OCI-M2 (cell line): ENCODE measurements around the gene RAPGEF4.

Experiments
- DNase-seq: peaks from one replicate; lab custom pipeline; 2025; ENCODE audit not compliant: unreplicated experiment; lab: John Stamatoyannopoulos, UW

The RAPGEF4 gene

DNA sequence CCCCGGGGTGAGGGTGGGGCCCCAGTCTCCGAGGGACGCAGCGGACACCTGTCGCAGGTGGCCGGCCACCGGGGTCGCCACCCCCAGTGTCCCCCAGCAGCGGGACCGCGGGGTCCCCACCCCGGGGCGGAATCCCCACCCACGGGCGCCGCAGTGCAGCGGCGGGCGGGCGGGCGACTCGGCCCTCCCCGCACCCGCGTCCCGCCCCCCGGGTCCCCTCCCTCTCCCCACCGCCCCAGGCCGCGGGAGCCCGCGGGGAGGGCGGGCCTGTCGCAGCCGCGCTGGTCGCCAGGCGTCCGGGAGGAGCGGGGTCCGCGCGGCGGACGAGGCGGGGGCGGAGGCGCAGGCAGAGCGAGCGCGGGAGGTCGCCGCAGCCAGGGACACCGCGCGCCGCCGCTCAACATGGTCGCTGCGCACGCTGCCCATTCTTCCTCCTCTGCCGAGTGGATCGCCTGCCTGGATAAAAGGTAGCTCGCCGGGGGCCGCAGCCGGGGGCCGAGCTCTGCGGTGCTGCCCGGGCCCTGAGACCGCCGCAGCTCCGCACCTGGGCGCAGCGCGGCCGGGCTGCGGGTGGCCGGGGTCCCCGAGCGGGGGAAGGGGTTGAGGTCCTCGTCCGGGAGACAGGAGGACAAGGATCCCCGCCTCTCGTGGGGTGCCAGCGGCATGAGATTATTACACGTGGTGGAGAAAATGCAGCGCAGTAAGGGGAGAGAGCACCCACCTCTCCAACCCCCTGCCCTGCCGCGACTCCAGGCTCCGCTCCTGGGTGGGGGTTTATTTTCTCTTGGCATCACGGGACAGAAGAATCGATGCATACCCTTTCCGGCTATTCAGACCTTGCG is at the start of gene RAPGEF4:
RAPGEF4 (plus strand) TSS at position 264 of the 842 bp plus-strand sequence; CDS start at position 403, 139 bp downstream.
- no peak for DNase-seq

DNA sequence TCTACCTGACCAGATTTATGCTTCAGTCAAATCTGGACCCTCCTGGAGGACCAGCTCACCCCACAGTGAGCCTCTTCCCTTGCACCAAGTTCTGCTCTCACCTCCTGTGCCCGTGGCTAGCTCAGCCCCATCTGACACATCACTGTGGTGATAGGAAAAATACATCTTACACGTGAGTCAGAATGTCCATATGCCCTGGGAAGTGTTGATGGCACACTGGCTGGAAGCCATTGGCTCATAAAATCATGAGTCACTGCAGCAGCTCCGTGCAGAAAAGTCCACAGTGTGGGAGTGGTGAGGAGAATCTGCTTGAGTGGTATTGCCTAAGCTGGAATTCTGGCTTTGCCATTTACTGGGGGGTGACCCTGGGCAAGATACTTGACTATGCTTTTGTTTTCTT is 42.6 kb upstream of the RAPGEF4 start:
- DNase-seq, result no peak

DNA sequence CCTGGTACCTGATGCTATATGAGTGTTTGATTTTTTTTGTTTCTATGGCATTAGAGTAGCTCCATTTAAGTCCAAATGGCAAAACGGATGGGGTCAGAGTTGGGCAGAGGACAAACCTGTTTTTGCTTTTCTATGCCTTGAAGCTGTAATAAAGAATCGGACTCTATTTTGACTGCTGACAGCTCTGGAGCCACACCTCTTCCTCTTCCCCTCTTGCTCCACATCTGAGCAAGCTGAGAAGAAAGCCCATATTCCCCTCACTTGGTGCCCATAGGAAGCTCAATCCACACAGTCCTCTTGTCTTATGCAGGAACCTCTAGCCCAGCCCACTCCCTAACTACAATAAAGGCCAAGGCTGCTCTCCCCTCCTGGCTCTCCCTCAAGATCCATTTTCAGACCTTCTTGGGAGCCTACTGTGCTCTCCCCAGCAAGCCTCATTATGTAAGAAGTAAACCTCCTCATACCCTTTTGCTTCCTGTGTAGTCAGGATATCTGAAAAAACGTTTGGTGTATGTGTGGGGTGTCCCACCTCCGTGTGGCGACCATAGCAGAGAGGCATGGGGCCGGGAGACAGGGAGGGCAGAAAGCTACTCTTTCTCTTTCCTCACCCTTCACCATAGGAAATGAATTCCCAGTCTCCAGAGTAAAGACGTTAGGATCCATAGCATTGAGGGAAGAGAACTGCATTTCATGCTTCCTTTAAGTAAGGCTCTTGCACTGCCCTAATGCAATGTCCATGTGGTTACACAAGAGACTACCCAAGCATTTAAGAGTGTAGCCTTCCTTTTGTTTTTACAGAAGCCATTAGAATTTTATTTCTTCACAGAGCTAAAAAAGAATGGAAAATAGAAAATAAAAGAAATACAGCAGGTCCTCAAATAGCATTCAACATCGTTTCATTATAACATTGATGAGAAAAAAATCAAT is 41.9 kb upstream of the RAPGEF4 start:
- DNase-seq, result no peak

DNA sequence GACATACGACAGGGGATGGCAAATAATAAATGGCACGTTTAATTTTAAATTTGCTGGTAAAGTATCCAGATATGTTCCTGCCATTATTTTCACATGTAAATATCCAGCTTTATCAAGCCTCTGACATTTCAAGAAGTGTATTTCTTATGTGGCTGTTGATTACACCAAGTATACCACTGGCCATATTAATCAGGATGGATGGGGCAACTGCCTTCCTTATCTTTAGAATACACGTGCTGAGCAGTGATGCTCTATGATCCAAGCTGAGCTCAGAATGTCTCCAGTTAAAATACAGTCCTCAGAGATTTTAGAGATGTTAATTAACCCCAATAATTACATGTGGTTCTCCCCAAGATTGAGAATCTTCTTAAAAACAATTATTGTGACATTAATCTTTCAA is 38.3 kb upstream of the RAPGEF4 start:
- no peak for DNase-seq

DNA sequence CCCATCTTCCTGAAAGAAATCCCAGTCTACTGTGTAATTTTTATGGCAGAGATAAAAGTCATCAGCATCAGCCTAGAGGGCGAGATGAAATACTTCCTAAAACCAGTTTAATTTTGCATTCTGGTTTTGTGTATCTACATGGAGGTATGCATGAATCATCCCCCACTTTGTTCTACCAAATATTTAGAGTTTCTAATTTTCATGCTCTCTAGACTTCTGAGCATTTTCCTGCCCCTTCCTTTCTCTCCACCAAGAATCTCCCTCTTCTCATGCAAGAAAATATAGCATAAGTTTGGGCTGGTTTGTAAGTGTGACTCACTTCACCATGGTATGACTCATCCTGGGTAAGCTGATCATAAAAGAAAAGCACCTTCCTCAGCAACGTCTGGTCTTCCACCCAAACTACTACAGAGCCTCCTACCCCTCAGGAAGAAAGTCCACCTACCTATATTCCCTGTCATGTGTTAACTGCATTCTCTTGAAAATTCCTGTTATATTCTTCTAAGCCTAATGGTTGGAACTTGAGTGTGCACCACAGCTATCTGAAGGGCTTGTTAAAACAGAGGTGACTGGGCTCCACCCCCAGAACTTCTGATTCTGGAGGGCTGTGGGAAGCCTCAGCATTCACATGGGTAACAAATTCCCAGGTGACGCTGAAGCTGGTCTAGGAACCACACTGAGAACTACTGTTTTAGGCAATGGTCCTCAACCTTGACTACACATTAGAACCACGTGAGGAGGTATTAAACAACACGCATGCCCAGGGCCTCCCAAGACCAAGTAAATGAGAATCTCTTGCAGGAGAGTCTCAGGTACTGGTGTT is 37.4 kb upstream of the RAPGEF4 start:
- no peak for DNase-seq

DNA sequence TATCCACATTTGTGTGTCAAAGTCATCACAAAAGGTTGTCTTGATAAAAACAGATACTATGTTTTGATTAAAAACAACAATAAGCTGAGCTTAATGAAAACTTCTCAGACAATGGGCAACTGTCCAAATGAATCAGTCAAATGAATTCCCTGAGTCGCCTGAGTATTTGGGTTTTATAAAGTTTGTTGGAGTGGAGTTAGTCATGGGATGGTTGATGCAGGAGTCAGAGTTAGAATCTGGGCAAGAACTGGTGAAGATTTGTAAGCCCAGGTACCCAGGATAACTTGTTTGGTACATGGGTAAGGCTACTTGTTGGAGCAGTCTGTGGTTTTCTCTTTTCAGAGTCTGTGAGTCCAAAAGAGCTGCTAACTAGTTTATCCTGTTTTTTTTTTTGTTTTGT is 34.4 kb upstream of the RAPGEF4 start:
- no peak for DNase-seq

DNA sequence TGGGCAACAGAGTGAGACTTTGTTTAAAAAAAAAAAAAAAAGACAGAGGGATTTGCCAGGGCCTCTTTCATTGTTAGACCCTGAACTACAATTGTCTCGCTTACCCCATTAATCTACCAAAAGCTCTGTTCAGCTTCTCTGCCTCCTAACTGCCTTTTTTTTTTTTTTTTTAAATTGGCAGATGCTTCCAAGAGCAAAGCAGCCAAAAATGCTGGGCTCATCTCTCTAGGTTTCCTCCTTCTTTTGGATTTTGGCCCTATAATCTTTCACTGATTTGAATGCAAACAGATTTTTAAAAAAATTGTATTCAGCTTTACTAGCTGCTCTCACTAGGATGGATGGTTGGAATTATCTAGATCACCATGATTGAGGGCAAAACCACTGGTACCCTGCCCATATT is 33.2 kb upstream of the RAPGEF4 start:
- no peak for DNase-seq

DNA sequence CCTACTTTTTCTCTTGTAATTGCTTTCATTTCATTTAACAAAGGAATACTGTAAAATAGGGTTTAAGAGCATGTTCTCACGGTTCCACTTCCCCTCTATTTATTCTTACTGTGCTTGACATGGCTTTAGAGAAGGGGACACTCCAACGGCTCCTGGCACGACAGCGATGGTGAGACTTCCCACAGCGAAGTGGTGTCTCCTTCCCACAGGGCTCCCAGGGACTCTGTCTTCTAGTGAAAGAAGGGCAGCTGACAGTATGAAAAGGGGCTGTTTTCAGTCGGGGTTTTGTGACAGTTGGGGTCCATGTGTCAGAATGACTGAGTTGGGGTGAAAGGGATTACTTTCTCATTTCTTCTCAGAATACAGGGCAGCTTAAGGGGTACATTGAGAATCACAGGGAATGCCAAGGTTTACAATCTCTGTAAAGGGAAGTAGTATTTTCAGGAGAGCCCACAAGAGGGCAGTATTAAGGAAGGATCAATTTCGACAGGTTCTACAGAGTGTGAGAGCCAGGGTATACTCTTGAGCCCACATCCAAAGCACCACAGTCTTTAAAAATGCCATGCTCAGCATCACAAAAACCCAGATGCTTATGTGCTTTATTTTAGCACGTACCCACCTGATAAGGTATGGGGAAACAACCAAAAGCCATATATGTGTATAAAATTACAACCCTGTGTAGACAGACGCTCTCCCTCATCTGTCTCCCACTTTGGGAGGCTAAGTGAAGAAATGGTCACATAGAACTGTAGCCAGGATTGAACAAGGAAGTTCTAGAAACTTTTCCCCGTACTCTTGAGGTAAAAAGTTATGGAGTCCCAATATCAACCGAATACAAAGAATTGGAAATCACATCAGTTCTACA is 31.3 kb upstream of the RAPGEF4 start:
- no peak for DNase-seq

DNA sequence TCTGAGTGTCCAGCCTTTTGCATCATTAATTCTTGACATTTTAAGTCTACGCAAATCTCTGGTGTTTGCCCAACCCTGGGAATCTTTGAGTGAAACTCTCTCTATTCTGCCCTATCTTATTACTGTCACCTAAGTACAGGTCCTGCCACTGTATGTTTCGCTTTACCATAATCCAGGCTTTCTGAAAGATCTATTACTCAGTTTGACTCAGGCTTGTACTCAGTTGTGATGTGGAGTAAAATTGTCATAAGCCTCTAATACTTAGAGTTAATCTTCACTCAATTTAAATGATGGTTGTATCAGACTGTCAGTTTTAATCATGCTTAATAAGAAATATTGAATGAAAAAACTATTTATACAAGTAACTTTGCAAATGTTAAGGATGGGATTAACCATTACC is 30.3 kb upstream of the RAPGEF4 start:
- no peak for DNase-seq

DNA sequence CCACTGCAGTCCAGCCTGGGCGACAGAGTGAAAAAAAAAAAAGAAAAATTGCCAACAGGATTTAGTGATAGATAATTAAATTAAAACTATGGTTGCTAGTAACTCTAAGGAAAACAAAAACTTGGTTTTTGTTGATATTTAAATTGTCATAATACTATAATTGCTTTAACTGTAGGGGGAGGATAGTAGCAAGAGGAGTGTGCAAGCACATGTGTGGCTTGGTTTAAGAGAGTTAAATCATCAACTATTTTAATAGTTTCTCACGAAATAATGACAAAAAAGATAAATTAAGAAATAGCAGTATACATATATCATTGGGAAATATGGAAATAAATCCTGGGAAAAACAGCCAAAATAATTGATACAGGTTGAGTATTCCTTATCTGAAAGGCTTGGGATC is 27.4 kb upstream of the RAPGEF4 start:
- no peak for DNase-seq

DNA sequence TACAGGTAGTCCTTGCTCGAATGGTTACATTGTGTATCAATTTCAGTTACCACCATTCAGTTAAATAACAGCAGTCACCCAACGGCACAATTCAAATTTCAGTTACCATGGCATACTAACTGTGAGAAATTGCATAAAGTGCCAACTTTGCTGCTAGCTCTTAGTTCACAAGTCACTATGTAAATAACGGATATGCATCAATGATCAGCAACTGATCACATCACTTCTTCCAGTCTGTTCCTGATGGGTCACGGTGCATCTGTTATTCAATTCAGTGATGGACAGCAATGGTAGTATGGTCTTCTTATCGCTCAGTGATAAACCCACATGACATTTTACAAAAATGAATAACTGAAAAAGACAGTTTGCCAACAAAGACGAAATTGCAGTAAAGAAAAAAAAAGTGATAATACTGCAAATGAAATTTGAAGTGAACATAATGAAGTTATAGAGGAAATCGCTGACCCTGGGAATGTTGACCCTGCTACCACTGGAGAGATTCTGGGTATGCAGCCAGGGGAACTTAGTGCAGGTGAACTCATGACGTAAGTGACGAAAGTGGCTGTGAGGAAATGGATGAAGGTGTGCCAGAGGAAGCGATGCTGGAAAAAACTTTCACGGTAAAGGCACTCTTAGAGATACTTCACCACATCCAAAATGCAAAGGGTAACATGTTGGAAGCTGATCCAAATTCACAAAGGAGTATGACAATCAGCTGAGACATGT is 25.9 kb upstream of the RAPGEF4 start:
- DNase-seq, result no peak

DNA sequence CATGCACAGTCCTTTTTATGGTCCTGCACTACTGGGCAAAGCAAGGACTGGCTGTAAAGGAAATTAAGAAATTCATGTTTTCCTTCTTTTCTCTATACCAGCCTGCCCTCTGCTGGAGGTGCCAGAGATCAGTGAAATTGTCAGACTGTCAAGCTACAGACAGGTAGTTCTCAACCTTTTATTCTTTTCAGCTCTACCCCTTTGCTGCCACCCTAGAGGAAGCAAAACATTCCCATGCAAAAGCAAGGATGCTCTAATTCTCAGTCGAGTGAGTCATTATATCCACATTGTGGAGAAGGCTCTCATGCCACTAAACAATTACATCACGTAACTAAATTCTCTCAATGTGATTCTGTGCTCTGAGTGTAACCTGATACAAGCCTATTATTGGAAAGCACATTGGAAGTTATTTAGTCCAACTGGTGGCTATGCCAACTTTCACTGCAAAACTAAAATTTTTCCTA is 25.0 kb upstream of the RAPGEF4 start:
- DNase-seq, result no peak

DNA sequence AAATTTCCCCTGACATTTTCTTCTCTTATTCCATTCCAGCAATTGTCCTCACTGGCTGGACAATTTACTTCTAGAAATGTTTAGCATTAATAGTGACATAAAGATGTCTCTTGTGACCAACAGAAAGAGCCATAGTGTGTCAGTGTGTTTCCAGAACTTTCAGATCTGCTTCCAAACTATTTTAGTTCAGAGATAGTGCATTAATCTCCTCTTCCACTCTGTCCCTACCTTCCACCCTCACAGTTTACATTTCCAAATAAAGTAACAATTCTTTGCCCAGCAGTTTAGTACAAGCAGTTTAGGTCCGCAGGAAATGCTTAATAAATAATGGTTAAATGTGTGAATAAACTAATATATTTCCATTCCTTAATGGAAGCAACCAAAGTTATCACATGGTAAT is 24.5 kb upstream of the RAPGEF4 start:
- no peak for DNase-seq

DNA sequence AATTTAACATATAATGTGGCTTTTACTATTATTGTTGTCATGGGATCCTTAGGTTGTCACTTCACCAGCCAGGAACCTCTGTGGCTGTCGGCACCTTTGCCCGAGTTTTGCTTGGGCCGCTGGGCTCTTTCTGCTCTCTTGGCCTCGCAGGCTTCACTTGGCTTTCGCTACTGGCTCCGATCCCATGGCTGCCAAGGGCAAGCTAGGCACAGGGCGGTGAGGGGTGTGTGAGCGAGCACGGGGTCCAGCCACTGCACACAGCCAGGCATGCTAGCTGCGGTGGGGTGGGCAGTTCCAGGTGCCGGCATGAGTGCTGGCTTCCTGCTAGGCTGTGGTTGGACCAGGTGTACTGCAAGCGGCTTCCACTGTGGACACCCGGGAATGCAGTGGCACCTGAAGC is 23.4 kb upstream of the RAPGEF4 start:
- no peak for DNase-seq

DNA sequence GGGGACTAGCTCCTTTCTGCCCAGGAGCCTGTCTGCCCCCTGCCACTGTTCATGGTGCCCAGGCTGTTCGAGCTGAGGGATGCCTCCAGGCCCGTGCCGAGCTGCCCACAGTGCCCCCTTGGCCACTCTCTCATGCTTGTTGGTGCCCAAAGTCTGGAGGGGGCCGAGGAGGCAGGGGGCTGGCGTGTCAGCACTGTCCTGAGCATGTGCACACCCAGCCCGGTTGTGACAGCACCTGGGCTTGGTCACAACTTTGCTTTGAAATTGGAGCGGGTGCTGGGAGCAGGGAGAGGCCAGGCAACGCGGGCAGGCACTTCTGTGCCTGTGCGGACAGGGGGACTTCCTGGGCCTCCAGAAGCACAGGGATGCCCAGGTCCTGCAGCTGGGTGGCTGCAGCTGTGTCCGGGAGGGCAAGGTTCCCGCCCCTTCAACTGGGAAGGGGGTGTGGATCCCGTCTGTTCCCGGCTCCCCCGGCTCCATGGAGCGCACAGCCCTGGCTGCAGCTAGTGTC is 22.2 kb upstream of the RAPGEF4 start:
- no peak for DNase-seq

DNA sequence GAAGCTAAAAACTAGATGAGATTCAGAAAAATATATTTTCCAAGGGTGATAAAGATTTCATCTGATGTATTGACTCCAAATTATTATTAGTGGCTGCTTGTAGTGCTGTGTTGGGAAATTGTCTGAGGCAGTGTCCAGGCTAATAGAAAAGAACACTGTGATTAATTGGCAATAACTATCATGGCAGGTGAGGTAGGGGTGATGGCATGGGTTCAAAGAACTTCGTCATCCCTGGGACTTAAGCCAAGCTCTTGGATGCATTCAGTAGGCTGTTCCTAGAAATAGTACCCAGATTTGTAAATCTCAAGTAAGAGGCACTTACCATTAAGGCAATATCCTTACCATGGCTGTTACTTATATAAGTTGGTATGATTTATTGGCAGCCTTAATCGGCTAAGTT is 13.2 kb upstream of the RAPGEF4 start:
- no peak for DNase-seq

DNA sequence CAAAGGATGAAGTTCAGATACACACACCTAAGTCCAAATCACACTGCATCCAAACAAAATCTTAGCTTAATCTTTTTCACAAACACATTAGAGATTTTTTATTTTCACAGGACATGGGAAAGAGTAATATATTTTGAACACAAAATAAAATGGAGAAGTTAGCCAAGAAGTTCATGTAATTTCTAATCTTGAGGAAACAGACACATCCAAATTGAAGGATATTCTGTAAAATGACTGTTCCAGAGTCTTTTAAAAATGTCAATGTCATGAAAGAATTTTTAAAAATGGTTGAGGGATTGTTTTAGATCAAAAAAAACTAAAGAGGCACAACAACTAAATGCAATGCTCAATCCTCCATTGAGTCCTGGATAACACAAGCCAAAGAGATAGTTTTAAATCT is 12.4 kb upstream of the RAPGEF4 start:
- DNase-seq, result no peak

DNA sequence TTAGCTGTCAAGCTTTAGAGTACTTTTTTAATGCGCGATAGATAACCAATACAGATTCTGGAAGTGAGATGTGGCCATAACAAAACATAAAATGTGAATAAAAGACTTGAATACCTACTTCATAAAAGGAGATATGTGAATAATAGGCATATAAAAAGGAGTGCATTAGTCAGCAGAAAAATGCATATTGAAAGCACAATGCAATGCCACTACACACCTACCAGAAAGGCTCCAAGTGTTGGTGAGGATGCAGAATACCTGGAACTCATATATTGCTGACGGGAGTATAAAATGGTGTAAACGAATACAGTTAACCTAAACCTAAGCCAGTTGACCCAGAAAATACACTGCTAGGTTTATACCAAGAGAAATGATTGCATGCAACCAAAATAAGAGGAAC is 10.9 kb upstream of the RAPGEF4 start:
- no peak for DNase-seq

DNA sequence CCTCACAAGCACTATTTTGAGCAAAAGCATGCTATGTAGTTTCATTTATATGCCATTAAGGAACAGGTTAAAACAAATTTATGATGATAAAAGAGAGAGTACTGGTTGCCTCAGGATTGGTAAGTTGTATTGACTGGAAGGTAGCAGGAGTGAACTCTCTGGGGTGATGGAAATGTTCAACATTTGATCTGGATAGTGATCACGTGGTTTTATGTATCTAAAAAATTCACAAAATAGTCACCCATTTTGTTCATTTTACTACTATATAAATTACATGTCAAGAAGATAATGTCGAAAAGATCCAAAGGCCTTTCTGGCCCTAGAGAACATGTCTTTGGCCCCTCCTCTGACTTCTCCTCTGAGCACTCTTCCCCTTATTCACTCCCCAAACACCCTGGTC is 10.4 kb upstream of the RAPGEF4 start:
- no peak for DNase-seq
